ENCODE measurements around the gene KLHL29.
A peak's percentile ranks its signal among the peaks of the same experiment; 100 is the strongest.

KLHL29 gene

GRCh38 chr2:23423062-23423872 is 38.3 kb downstream of the KLHL29 start:
- peak in 1 of 2 experiments; percentile 5 for DNase-seq

GRCh38 chr2:23423873-23424680 is 39.1 kb downstream of the KLHL29 start:
- peak in 1 of 2 experiments; percentile 13 for DNase-seq

GRCh38 chr2:23425338-23425871 is 40.4 kb downstream of the KLHL29 start:
- peak in 1 of 2 experiments; percentile 9 for DNase-seq

- peak in 1 of 2 experiments; percentile 7 for DNase-seq
Observed at GRCh38 chr2:23425885-23426262, 40.9 kb downstream of the KLHL29 start.

- peak in 1 of 2 experiments; percentile 5 for DNase-seq
Observed at GRCh38 chr2:23426263-23426905, 41.4 kb downstream of the KLHL29 start.

GRCh38 chr2:23427350-23427749 is 42.4 kb downstream of the KLHL29 start:
- no peak for DNase-seq

GRCh38 chr2:23427976-23428375 is 43.0 kb downstream of the KLHL29 start:
- DNase-seq, result peak in 1 of 2 experiments; percentile 5

- peak in 1 of 2 experiments; percentile 4 for DNase-seq
Observed at GRCh38 chr2:23429036-23429435, 44.1 kb downstream of the KLHL29 start.

GRCh38 chr2:23430263-23430662 is 45.3 kb downstream of the KLHL29 start:
- no peak for DNase-seq

GRCh38 chr2:23432531-23432930 is 47.6 kb downstream of the KLHL29 start:
- DNase-seq, result peak; percentile 4 to 8

GRCh38 chr2:23433282-23433681 is 48.3 kb downstream of the KLHL29 start:
- DNase-seq, result peak in 1 of 2 experiments; percentile 9

GRCh38 chr2:23434721-23435121 is 49.7 kb downstream of the KLHL29 start:
- DNase-seq, result peak; percentile 7 to 12

GRCh38 chr2:23435250-23436035 is 50.5 kb downstream of the KLHL29 start:
- peak; percentile 6 to 9 for DNase-seq

- peak; percentile 55 for DNase-seq
Observed at GRCh38 chr2:23436346-23437098, 51.5 kb downstream of the KLHL29 start.

- DNase-seq, result peak in 1 of 2 experiments; percentile 2
Observed at GRCh38 chr2:23441414-23441813, 56.4 kb downstream of the KLHL29 start.

GRCh38 chr2:23445450-23445868 is 60.5 kb downstream of the KLHL29 start:
- DNase-seq, result no peak

GRCh38 chr2:23446916-23447315 is 61.9 kb downstream of the KLHL29 start:
- no peak for DNase-seq

- no peak for DNase-seq
Observed at GRCh38 chr2:23447405-23447804, 62.4 kb downstream of the KLHL29 start.

- DNase-seq, result peak in 1 of 2 experiments; percentile 5
Observed at GRCh38 chr2:23448906-23449305, 63.9 kb downstream of the KLHL29 start.

GRCh38 chr2:23449413-23449812 is 64.4 kb downstream of the KLHL29 start:
- DNase-seq, result no peak

- no peak for DNase-seq
Observed at GRCh38 chr2:23449831-23450331, 64.9 kb downstream of the KLHL29 start.
